Spleen (tissue), 7 donors: Measurements from ENCODE around the gene MIEN1.

Experiments
- CTCF ChIP-seq, 11 experiments: fragments of 200-600 bp in 7 of 11; fragments of 450-650 bp in 4 of 11; sonication (generic) in 4 of 11; IDR thresholded peaks in 8 of 11; conservative IDR thresholded peaks in 3 of 11; 1 replicate in 7 of 11; 2 replicates in 4 of 11; pipeline versions ENCODE4 v1.4.0 to v1.8.0; 2016 to 2021; ENCODE audit warnings: antibody characterized with exemption in 11 of 11, inconsistent platforms in 4 of 11, mild to moderate bottlenecking in 1 of 11
- POLR2A ChIP-seq, 3 donors: fragments of 450-650 bp; IDR thresholded peaks; one replicate each; pipeline ENCODE4 v1.5.1; 2017; ENCODE audit warnings: antibody characterized with exemption in 3 of 3, mild to moderate bottlenecking in 1 of 3
- POLR2AphosphoS5 ChIP-seq, 3 donors: sonication (generic); formaldehyde crosslinking; IDR thresholded peaks; one replicate each; pipeline ENCODE4 v1.5.1; 2017; ENCODE audit warnings: antibody characterized with exemption in 3 of 3
- donor health status: DM: no; HTN: no; CAD: no; lungs with moderate emphysema.
- donor health status: DM: no; HTN: no; CAD: no.
- donor health status: DM: no; HTN: no; CAD: no.

DNA sequence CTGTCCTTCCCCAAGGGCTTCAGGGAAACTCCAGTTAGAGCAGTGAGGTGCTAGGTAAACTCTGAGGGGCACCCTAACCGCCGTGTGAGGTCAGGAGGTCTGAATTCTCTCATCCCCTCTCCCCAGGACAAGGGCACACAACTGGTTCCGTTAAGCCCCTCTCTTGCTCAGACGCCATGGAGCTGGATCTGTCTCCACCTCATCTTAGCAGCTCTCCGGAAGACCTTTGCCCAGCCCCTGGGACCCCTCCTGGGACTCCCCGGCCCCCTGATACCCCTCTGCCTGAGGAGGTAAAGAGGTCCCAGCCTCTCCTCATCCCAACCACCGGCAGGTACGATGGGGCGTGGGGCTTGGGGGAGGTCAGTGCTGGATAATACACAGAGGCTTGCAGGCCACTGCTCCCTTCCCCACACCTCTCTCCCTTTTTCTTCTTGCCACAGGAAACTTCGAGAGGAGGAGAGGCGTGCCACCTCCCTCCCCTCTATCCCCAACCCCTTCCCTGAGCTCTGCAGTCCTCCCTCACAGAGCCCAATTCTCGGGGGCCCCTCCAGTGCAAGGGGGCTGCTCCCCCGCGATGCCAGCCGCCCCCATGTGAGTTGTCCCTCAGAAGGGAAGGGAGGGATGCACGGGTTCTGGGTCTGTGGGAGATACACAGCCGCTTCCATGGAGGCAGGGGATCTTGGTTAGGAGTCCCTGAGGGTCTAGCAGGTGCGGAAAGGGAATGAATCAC lies 12.0 kb upstream of the MIEN1 start:
- TF ChIP-seq CTCF (IDR thresholded peaks at IDR 0.05 in 8 of 11, conservative IDR thresholded peaks at IDR 0.05 in 3 of 11) (no peak), POLR2A (IDR thresholded peaks at IDR 0.05) (no peak), POLR2AphosphoS5 (IDR thresholded peaks at IDR 0.05) (no peak)
